Spleen (tissue), 7 donors: ENCODE data around the gene ZC3H4.

ENCODE experiments used
- CTCF ChIP-seq, 11 experiments: fragments of 200-600 bp in 7 of 11; fragments of 450-650 bp in 4 of 11; sonication (generic) in 4 of 11; IDR thresholded peaks in 8 of 11; conservative IDR thresholded peaks in 3 of 11; 1 replicate in 7 of 11; 2 replicates in 4 of 11; pipeline versions ENCODE4 v1.4.0 to v1.8.0; 2016 to 2021; ENCODE audit warnings: antibody characterized with exemption in 11 of 11, inconsistent platforms in 4 of 11, mild to moderate bottlenecking in 1 of 11
- POLR2A ChIP-seq, 3 donors: fragments of 450-650 bp; IDR thresholded peaks; one replicate each; pipeline ENCODE4 v1.5.1; 2017; ENCODE audit warnings: antibody characterized with exemption in 3 of 3, mild to moderate bottlenecking in 1 of 3
- donor health status: DM: no; HTN: no; CAD: no; lungs with moderate emphysema.
- donor health status: DM: no; HTN: no; CAD: no.
- donor health status: DM: no; HTN: no; CAD: no.

- TF ChIP-seq CTCF (IDR thresholded peaks at IDR 0.05 in 8 of 11, conservative IDR thresholded peaks at IDR 0.05 in 3 of 11): no peak
- no peak for TF ChIP-seq POLR2A (IDR thresholded peaks at IDR 0.05)
Observed at GRCh38 chr19:47102346-47103060, 11.1 kb downstream of the ZC3H4 start.
